Stimulated activated CD8-positive, alpha-beta memory T cell treated with anti-CD3 and anti-CD28 coated beads, Interleukin-12 subunit alpha, Interleukin-12 subunit beta, amount 100 ng/mL, for 4 hours (primary cell): ENCODE results near the gene ZMYND12.
"Not testable (repeated sequence)": the region's sequence is repeated elsewhere in the genome, so short reads cannot be mapped to it uniquely, and the experiment has no call there.

ENCODE experiments used
- DNase-seq: peaks from one replicate; pipeline ENCODE4 v3.0.0-alpha.2; 2020; ENCODE audit warnings: low read depth

ZMYND12 gene, protein sequence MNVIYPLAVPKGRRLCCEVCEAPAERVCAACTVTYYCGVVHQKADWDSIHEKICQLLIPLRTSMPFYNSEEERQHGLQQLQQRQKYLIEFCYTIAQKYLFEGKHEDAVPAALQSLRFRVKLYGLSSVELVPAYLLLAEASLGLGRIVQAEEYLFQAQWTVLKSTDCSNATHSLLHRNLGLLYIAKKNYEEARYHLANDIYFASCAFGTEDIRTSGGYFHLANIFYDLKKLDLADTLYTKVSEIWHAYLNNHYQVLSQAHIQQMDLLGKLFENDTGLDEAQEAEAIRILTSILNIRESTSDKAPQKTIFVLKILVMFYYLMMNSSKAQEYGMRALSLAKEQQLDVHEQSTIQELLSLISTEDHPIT

DNA sequence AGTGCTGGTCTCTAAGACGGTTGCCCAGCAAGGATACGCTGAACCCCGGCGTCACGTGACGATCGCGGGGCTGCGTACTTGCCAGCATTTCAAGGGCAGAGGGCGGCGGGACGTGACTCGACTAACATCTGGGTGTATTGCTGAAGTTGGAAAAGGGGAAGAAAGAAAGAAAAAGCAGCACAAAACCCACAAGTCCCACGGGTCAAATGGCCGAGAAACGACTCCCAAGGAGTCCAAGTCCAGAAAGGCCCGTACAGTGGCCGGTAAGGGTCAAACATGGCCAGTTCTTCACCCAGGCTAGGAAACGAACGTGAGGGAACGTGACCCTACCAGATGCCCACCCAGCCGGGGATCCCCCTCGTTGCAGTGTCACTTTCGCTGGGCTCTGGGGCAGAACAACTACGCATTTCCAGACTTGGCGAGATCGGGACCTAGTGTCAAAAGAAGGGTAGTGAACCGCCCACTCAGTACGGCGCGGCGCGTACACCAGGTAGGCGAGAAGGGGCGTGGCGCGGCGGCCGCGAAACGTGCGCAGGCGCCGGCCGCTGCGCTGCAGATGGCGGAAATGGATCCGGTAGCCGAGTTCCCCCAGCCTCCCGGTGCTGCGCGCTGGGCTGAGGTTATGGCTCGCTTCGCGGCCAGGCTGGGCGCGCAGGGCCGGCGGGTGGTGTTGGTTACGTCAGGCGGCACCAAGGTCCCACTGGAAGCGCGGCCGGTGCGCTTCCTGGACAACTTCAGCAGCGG, at the start of gene ZMYND12, which contains the start of gene PPCS:
Gene ZMYND12 (minus strand): TSS at position 13 of the 744 bp plus-strand sequence. CDS start 25 bp downstream, outside the sequence.
Gene PPCS (plus strand): TSS at position 534 of the 744 bp plus-strand sequence. CDS start 23 bp downstream, at position 557.
- DNase-seq: peak; percentile 85

DNA sequence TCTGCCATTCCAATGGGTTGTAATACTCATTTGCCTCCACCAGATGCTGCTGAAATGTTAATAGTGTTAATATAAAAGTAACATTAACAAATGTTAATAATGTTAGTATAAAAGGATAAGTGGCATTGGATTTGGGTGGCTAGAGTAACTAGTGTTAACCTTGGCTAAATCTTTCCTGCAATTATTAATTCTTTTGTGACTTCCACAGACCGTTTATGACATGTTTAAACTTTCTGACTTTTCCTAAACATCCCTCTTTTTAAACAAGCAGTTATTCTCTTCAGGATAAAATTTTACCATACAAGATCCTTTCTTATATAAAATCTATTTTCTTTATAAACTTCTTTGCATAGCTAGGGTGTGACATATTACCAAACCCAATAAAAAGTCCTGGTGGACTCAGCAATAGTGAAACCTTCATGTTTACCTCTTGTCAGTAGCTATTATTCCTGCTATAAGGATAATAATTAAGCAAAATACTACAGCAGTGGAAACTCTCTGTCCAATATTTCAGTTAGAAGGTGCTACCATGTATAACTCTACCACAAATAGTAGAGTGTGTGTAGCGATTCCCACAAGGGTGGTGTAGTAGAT, 48.8 kb upstream of the ZMYND12 start:
- DNase-seq: no peak

- not testable (repeated sequence) for DNase-seq
Observed at GRCh38 chr1:42502031-42502430, 46.2 kb upstream of the ZMYND12 start.

- no peak for DNase-seq
Observed at GRCh38 chr1:42490237-42490636, 34.4 kb upstream of the ZMYND12 start.

DNA sequence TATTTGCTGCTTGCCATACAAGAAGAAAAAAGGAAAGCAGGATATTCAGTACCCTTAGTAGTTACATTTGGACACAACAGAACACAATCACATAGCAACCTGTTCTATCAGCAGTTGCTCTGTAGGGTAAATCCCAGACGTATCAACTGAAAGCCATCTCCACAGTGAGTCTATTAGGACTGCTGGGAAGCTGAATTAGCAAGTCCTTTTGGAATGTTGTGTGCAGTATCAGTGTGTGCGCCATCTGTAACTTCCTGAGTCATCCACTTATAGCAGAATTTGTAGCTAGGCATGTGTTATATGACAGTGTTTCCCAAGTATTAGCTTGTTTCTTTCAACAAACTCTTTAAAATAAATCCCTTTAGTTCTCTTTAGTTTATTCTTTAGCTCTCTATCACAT, 28.6 kb upstream of the ZMYND12 start:
- no peak for DNase-seq

- DNase-seq: no peak
Observed at GRCh38 chr1:42482635-42483153, 26.9 kb upstream of the ZMYND12 start.

GRCh38 chr1:42480921-42481320, 25.1 kb upstream of the ZMYND12 start:
- DNase-seq: no peak

GRCh38 chr1:42479621-42480020, 23.8 kb upstream of the ZMYND12 start:
- DNase-seq: no peak

DNA sequence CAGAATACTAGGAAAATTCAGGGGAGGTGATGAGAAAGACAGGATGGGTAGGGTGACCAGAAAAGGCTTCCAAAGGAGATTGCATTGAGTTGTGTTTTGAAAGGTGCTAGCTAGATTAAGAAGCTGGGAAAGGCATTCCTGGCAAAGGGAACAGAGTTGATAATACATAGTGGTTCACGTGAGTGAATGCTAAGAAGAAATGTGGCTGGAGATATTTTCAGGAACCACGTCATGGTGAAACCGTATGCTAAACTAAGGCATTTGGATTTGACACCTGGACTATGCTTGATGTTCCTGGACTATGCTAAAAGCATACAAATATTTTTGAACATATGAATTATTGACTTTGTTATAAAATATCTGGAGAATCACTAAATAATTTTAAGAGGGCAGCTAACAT, 22.0 kb upstream of the ZMYND12 start:
- DNase-seq: no peak

- not testable (repeated sequence) for DNase-seq
Observed at GRCh38 chr1:42477354-42477753, 21.5 kb upstream of the ZMYND12 start.

DNA sequence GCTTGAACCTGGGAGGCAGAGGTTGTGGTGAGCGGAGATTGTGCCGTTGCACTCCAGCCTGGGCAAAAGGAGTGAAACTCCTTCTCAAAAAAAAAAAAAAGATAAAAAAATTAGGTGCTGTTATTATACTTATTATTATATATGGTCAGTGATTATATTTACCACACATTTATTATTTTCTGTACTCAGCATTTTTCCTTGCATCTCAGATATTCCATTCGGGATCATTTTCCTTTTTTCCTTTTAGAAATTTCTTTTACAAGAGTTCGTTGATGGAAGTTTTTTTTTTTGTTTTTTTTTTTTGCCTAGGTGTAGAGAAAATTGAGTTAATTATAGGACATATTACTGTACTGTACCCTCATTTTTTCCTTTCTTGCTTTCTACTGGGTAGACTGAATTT, 20.8 kb upstream of the ZMYND12 start:
- no peak for DNase-seq

GRCh38 chr1:42469727-42470126, 13.9 kb upstream of the ZMYND12 start:
- no peak for DNase-seq

GRCh38 chr1:42466030-42466429, 10.2 kb upstream of the ZMYND12 start:
- DNase-seq: no peak

GRCh38 chr1:42463921-42464320, 8.1 kb upstream of the ZMYND12 start:
- DNase-seq: no peak

GRCh38 chr1:42462828-42463763, 7.3 kb upstream of the ZMYND12 start, which contains the start of gene CCDC30:
Gene CCDC30, plus strand, starts transcription at chr1:42463286. Its CDS starts 17,266 bp downstream, at chr1:42480552.
- peak; percentile 90 for DNase-seq

DNA sequence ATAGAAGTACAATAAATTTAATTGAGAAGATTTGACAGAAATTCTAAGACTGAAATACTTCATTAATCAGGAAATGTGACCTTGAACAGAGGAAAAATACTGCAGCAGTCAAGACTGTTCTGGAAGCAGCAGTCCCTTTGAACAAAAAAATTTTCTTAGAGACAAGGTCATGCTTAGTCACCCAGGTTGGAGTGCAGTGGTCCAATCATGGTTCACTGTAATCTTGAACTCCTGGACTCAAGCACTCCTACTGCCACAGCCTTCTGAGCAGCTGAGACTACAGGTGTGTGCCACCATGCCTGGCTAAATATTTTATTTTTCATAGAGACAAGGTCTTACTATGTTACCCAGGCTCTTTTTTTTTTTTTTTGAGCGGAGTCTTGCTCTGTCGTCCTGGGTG, 5.4 kb upstream of the ZMYND12 start:
- no peak for DNase-seq

GRCh38 chr1:42456754-42457089, 900 bp upstream of the ZMYND12 start:
- peak; percentile 46 for DNase-seq

DNA sequence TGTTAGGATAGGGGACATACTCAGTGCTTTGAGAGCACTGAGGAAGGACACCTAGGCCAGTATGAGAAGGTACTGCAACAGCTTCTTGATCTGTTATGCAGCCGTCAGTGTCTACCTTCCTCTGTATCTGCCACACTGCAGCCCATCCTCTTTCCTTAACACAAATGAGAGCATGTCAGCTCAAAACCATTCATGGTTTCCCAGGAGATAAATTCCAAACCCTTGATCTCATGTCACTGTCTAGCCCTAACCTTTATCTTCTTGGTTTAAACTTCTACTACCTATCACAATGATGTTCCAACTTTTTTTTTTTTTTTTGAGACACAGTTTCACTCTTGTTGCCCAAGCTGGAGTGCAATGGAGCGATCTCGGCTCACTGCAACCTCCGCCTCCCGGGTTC, 1.4 kb downstream of the ZMYND12 start:
- no peak for DNase-seq

DNA sequence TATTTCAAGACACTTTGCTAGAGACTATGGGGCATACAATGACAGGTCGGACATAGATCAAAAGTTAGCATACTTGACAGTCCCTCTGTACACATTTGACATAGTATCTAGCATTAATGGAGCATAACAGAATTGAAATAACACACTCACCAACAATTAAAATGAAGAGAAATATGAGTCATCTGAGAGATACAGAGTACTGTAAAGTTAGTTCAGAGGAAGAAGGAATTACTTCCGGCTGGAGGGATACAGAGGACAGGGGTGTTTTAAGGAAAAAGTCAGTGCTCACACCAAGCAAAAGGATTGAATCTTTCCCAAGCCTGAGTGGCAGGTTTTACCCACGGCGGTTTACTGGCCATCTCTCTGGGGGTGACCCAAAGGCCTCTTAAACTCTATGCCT, 2.4 kb downstream of the ZMYND12 start:
- no peak for DNase-seq

GRCh38 chr1:42450061-42450460, 5.8 kb downstream of the ZMYND12 start:
- no peak for DNase-seq

DNA sequence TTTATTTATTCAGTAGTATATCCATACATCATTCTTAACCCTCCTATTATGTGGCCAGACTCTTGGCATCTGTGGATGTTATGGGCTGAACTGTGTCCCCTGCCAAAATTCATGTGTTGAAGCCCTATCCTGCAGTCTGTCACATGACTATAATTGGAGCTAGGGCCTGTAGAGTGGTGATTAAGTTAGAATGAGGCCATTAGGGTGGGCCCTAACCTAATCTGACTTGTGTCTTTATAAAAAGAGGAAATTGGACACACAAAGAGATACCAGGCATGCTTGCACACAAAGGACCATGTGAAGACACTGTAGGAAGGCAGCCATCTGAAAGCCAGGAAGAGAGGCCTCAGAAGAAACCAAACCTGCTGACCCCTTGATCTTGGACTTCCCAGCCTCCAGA, 6.6 kb downstream of the ZMYND12 start:
- DNase-seq: no peak

- DNase-seq: no peak
Observed at GRCh38 chr1:42442662-42443061, 13.2 kb downstream of the ZMYND12 start.
